Vagina (tissue), 2 donors: ENCODE measurements around the gene ANGPT4. TPM values are rescaled to one million over a fixed set of nuclear protein-coding genes. Genes with fewer than 3 reads are reported as not detected.

Source experiments
- DNase-seq, 2 donors: peaks; one replicate each; pipeline ENCODE4 v3.0.0-alpha.2; 2017; ENCODE audit errors: extremely low spot score in 2 of 2
- H3K27ac ChIP-seq: fragments of 200-600 bp; sonication (generic); one replicate; pipeline ENCODE4 v1.5.1; 2019
- H3K27me3 ChIP-seq: fragments of 200-600 bp; sonication (generic); one replicate; pipeline ENCODE4 v1.5.1; 2019
- H3K36me3 ChIP-seq, 2 donors: fragments of 200-600 bp; sonication (generic); one replicate each; pipeline ENCODE4 v1.5.1; 2017 to 2019
- H3K4me1 ChIP-seq: fragments of 200-600 bp; sonication (generic); one replicate; pipeline ENCODE4 v1.5.1; 2019
- H3K4me3 ChIP-seq, 2 donors: fragments of 200-600 bp; sonication (generic); 1 replicate in 1 of 2; 2 replicates in 1 of 2; pipeline ENCODE4 v1.5.1; 2016 to 2019
- H3K9me3 ChIP-seq: fragments of 200-600 bp; sonication (generic); one replicate; pipeline ENCODE4 v1.5.1; 2019
- CTCF ChIP-seq, 3 experiments: fragments of 450-650 bp in 2 of 3; fragments of 200-600 bp in 1 of 3; sonication (generic) in 1 of 3; IDR thresholded peaks; one replicate each; pipeline ENCODE4 v1.5.1; 2017 to 2019; ENCODE audit warnings: antibody characterized with exemption in 3 of 3, mild to moderate bottlenecking in 2 of 3, moderate library complexity in 2 of 3
- POLR2A ChIP-seq, 2 donors: fragments of 450-650 bp; IDR thresholded peaks; one replicate each; pipeline ENCODE4 v1.6.1; 2017; ENCODE audit warnings: antibody characterized with exemption in 2 of 2, mild to moderate bottlenecking in 2 of 2, moderate library complexity in 2 of 2
- POLR2AphosphoS5 ChIP-seq, 2 donors: sonication (generic); formaldehyde crosslinking; IDR thresholded peaks; one replicate each; pipeline ENCODE4 v1.9.0; 2017; ENCODE audit warnings: antibody characterized with exemption in 2 of 2, mild to moderate bottlenecking in 2 of 2, low read depth in 1 of 2; ENCODE audit not compliant: insufficient read depth in 1 of 2
- intact Hi-C: fragments of 100-400 bp; cut with DNase I; formaldehyde crosslinking; loops from one replicate; pipeline ENCODE4 v1.15.1; 2023
- total RNA-seq: library from RNA; depleted of rRNA; stranded (reverse); fragments of >200 nt; gene quantifications from one replicate; pipeline ENCODE4 v1.2.3, GENCODE V29; 2016

The ANGPT4 gene
- total RNA-seq, 1 donor from 2014 or later: 0.98 TPM

GRCh38 chr20:848193-848592 is 67.9 kb downstream of the ANGPT4 start:
- Histone ChIP-seq H3K4me1 (peaks cover 40% of the 10 kb centered on the region), H3K9me3 (no peaks in the 10 kb centered on the region), H3K27ac (no peak overlapping the region), H3K36me3 (no peaks in the 10 kb centered on the region), H3K4me3 (no peak overlapping the region), H3K27me3 (no peaks in the 10 kb centered on the region)
- TF ChIP-seq CTCF (IDR thresholded peaks at IDR 0.05) (no peak), POLR2AphosphoS5 (IDR thresholded peaks at IDR 0.05; ENCODE audit: insufficient read depth in 1 of 2, low read depth in 1 of 2) (no peak), POLR2A (IDR thresholded peaks at IDR 0.05) (no peak)
- intact Hi-C loops: no loop called here
- DNase-seq: no peak

- Histone ChIP-seq H3K4me3 (no peak overlapping the region), H3K27me3 (no peaks in the 10 kb centered on the region), H3K36me3 (no peaks in the 10 kb centered on the region), H3K27ac (no peak overlapping the region), H3K9me3 (no peaks in the 10 kb centered on the region), H3K4me1 (peaks cover 49% of the 10 kb centered on the region)
- DNase-seq: no peak
- intact Hi-C loops: no loop called here
- no peak for TF ChIP-seq POLR2AphosphoS5 (IDR thresholded peaks at IDR 0.05; ENCODE audit: insufficient read depth in 1 of 2, low read depth in 1 of 2)
- TF ChIP-seq POLR2A (IDR thresholded peaks at IDR 0.05): no peak
- TF ChIP-seq CTCF (IDR thresholded peaks at IDR 0.05): no peak
These were observed 69.2 kb downstream of the ANGPT4 start for GRCh38 chr20:846894-847278.

GRCh38 chr20:845941-846893 is 69.9 kb downstream of the ANGPT4 start:
- Histone ChIP-seq H3K4me1 (peaks cover 56% of the 10 kb centered on the region), H3K36me3 (no peaks in the 10 kb centered on the region), H3K9me3 (no peaks in the 10 kb centered on the region), H3K27ac (no peak overlapping the region), H3K4me3 (no peak overlapping the region), H3K27me3 (no peaks in the 10 kb centered on the region)
- no peak for DNase-seq
- intact Hi-C loops: no loop called here
- TF ChIP-seq POLR2AphosphoS5 (IDR thresholded peaks at IDR 0.05; ENCODE audit: insufficient read depth in 1 of 2, low read depth in 1 of 2): no peak
- TF ChIP-seq POLR2A (IDR thresholded peaks at IDR 0.05): no peak
- TF ChIP-seq CTCF (IDR thresholded peaks at IDR 0.05): no peak

- TF ChIP-seq POLR2AphosphoS5 (IDR thresholded peaks at IDR 0.05; ENCODE audit: insufficient read depth in 1 of 2, low read depth in 1 of 2): no peak
- Histone ChIP-seq H3K27me3 (no peaks in the 10 kb centered on the region), H3K36me3 (no peaks in the 10 kb centered on the region), H3K9me3 (no peaks in the 10 kb centered on the region), H3K4me3 (peak overlapping the region; percentile 20 to 46), H3K4me1 (peaks cover 56% of the 10 kb centered on the region), H3K27ac (peak overlapping the region; percentile 54)
- intact Hi-C loops: no loop called here
- DNase-seq: no peak
These were observed 70.8 kb downstream of the ANGPT4 start for GRCh38 chr20:845226-845868.

GRCh38 chr20:844473-845225 is 71.5 kb downstream of the ANGPT4 start:
- intact Hi-C loops: no loop called here
- DNase-seq: no peak
- TF ChIP-seq CTCF (IDR thresholded peaks at IDR 0.05) (no peak), POLR2AphosphoS5 (IDR thresholded peaks at IDR 0.05; ENCODE audit: insufficient read depth in 1 of 2, low read depth in 1 of 2) (peak in 1 of 2 donors; percentile 48)
- no peaks in the 10 kb centered on the region for H3K9me3 ChIP-seq
- H3K27ac ChIP-seq: peak overlapping the region; percentile 54
- peaks cover 56% of the 10 kb centered on the region for H3K4me1 ChIP-seq
- peak overlapping the region; percentile 20 to 46 for H3K4me3 ChIP-seq
- H3K27me3 ChIP-seq: no peaks in the 10 kb centered on the region
- H3K36me3 ChIP-seq: no peaks in the 10 kb centered on the region
